K562 treated with DMSO at 1 percent for 12 hours (cell line): Measurements from ENCODE around the gene STMN1. TPM values are rescaled to one million over a fixed set of nuclear protein-coding genes. Genes with fewer than 3 reads are reported as not detected.

Source experiments
- total RNA-seq: library from RNA; unstranded; fragments of 300-600 nt; gene quantifications from 2 replicates; pipeline ENCODE4 v1.2.3, GENCODE V29; 2022; ENCODE audit not compliant: insufficient read depth

STMN1 gene
- 488 and 581 TPM in 2 replicates for total RNA-seq

DNA sequence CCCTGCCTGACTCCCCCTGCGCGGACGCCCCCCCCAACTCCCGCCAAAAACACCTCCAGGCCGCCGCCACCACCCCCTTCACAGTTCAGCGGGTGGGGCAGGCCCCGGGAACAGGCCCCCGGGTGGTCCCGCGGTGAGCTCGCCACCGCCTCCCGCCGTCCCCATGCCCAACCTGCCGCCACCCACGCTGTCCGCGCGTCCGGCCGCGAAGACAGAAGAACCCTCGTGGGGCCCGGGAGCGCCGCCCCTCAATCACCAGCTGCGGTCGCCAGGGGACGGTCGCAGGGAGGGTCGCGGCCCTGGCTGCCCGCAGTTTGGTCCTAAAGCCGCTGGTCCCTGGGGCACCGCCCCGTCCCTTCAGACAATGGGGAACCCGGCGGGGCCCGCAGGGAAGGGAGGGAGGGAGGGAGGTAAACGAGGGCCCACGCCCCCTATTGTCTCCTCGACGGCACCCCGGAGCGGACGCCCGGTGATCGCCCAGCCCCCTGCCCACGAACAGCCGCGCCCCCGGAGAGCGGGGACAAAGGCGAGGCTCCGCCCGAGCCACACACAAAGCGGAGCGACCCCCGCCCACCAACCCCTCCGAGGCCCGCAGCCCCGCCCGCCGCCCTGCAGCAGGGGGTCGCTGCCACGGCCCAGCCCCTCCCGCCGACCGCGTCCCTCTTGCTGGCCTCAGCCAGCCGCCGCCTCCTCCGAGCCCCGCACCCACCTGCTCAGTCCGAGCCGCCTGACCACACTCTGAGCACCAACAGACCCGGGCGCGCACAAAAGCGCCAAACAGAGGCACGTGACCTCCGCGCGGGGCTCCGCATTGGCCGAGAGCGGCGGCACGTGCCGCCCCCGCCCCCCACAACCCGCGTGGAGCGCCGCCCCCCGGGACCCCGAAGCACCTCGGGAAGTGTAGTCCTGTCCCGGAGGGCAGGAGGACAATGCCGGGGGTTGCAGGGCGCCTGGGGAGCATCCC, at the start of gene STMN1:
STMN1 (minus strand) TSS at position 740 of the 964 bp plus-strand sequence. CDS start 1,743 bp downstream, outside the sequence.

DNA sequence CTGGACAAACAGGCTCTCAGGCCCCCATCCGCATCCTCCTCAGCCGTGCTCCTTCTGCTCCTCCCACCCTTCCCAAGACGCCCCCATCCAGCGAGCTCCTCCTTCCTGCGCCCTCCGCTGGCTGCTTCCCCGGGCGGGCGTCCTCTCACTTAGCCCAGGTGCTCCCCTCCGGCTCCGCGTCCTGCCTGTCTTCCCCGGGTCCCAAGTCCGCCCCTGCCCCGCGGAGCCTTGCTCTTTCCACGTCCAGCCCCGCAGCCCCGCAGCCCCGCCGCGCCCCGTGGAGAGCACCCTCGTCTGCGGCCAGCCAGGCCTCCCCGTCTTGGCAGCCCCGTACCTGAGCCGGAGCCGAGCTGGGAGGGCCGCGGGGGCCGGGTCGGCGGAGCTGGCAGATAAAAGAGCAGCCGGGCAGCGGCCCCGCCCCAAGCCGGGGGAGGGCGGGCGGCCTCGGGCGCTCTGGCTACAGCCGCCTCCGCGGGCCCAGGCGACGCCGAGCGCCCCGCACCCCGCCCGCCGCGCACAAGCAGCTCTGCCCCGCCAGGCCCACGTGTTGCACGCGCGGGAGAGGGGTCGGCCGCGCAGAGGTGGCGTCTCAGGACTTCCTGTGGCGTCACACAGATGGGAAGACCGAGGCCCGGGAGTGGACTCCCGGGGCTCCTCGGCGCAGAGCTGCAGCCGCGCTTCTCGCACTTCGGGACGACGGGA, 30.9 kb downstream of the STMN1 start, which contains the start of gene PAQR7:
PAQR7 (minus strand) TSS at position 555 of the 702 bp plus-strand sequence. CDS start 11,869 bp downstream, outside the sequence.

DNA sequence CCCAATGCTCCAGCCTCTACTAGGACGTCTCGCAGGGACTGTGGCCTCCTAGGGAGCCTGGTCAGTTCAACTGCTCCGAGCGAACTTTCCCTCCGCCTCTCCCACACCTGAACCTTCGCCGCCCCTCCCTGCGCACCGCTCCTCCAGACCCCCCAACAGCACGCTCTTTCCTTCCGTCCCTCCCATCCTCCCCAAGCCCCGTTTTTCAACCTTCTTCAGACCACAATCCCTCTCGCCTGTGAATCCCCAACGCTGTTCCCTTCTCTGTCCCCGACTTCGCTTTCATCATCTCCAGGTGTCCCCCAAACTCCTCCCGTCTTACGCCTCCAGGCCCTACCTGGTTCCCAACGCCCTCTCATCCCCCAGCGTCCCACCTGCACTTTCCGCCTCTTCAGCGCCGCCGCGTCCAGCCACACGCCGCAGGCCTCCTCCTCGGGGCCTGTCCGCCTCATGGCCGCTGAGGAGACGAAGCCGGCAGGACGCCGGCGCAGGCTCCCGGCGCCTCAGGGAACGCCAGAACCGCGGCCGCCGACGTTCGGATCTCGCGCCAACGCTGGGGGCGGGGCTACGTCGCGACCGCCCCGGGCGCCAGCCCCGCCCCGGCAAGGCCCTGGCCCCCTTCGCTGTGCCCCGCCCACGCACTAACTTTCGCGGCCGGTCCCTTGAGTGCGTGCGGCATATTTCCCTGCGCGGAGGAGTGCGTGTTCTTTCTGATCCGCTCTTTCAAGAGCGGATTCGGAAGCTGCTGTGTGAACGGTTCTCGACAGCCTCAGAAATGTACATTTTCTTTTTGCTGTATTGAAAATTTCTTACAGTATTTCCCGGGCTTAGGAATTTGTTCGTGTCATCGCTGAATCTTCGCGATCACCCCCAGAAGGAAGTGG, 47.1 kb downstream of the STMN1 start, which contains the start of gene AUNIP:
AUNIP (minus strand) TSS at position 552 of the 884 bp plus-strand sequence; CDS start at position 452, 100 bp downstream.

Other genes with a start within 250 kb of the STMN1 start
- gene SELENON, start 106.2 kb downstream of the STMN1 start, total RNA-seq, result 14.4 and 37.1 TPM in 2 replicates
- gene MTFR1L, start 86.5 kb downstream of the STMN1 start, total RNA-seq, result 46.8 and 67.5 TPM in 2 replicates
- 20.6 and 22.3 TPM in 2 replicates for gene AUNIP, start 47.0 kb downstream of the STMN1 start, total RNA-seq
- 3.5 and 4.5 TPM in 2 replicates for gene PAQR7, start 30.7 kb downstream of the STMN1 start, total RNA-seq
- 5.4 and 8.6 TPM in 2 replicates for gene PAFAH2, start 91.6 kb upstream of the STMN1 start, total RNA-seq
- 0.38 TPM in 1 of 2 replicates, not detected in the other for gene EXTL1, start 115.4 kb upstream of the STMN1 start, total RNA-seq
- gene SLC30A2, start 139.7 kb upstream of the STMN1 start, total RNA-seq, result not detected in 2 replicates
- gene TRIM63, start 161.2 kb upstream of the STMN1 start, total RNA-seq, result 0.37 TPM in 1 of 2 replicates, not detected in the other
- 4.8 and 16.2 TPM in 2 replicates for gene PDIK1L, start 205.4 kb upstream of the STMN1 start, total RNA-seq